ENCODE measurements around the gene TRRAP.

- TF ChIP-seq, protein P1, sequence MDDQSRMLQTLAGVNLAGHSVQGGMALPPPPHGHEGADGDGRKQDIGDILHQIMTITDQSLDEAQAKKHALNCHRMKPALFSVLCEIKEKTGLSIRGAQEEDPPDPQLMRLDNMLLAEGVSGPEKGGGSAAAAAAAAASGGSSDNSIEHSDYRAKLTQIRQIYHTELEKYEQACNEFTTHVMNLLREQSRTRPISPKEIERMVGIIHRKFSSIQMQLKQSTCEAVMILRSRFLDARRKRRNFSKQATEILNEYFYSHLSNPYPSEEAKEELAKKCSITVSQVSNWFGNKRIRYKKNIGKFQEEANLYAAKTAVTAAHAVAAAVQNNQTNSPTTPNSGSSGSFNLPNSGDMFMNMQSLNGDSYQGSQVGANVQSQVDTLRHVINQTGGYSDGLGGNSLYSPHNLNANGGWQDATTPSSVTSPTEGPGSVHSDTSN (CRISPR knock-in tag; IDR thresholded peaks at IDR 0.05): no peak
- TF ChIP-seq, protein P2, sequence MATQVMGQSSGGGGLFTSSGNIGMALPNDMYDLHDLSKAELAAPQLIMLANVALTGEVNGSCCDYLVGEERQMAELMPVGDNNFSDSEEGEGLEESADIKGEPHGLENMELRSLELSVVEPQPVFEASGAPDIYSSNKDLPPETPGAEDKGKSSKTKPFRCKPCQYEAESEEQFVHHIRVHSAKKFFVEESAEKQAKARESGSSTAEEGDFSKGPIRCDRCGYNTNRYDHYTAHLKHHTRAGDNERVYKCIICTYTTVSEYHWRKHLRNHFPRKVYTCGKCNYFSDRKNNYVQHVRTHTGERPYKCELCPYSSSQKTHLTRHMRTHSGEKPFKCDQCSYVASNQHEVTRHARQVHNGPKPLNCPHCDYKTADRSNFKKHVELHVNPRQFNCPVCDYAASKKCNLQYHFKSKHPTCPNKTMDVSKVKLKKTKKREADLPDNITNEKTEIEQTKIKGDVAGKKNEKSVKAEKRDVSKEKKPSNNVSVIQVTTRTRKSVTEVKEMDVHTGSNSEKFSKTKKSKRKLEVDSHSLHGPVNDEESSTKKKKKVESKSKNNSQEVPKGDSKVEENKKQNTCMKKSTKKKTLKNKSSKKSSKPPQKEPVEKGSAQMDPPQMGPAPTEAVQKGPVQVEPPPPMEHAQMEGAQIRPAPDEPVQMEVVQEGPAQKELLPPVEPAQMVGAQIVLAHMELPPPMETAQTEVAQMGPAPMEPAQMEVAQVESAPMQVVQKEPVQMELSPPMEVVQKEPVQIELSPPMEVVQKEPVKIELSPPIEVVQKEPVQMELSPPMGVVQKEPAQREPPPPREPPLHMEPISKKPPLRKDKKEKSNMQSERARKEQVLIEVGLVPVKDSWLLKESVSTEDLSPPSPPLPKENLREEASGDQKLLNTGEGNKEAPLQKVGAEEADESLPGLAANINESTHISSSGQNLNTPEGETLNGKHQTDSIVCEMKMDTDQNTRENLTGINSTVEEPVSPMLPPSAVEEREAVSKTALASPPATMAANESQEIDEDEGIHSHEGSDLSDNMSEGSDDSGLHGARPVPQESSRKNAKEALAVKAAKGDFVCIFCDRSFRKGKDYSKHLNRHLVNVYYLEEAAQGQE (tag by site-specific recombination; IDR thresholded peaks at IDR 0.05): no peak
- TF ChIP-seq, protein P3, sequence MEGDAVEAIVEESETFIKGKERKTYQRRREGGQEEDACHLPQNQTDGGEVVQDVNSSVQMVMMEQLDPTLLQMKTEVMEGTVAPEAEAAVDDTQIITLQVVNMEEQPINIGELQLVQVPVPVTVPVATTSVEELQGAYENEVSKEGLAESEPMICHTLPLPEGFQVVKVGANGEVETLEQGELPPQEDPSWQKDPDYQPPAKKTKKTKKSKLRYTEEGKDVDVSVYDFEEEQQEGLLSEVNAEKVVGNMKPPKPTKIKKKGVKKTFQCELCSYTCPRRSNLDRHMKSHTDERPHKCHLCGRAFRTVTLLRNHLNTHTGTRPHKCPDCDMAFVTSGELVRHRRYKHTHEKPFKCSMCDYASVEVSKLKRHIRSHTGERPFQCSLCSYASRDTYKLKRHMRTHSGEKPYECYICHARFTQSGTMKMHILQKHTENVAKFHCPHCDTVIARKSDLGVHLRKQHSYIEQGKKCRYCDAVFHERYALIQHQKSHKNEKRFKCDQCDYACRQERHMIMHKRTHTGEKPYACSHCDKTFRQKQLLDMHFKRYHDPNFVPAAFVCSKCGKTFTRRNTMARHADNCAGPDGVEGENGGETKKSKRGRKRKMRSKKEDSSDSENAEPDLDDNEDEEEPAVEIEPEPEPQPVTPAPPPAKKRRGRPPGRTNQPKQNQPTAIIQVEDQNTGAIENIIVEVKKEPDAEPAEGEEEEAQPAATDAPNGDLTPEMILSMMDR (tag by site-specific recombination; IDR thresholded peaks at IDR 0.05): no peak
- TF ChIP-seq SALL2 (tag by site-specific recombination; IDR thresholded peaks at IDR 0.05; ENCODE audit: borderline replicate concordance): no peak
- no peak for TF ChIP-seq ZBTB21 (tag by site-specific recombination; IDR thresholded peaks at IDR 0.05)
- no peak for TF ChIP-seq EGR2 (tag by site-specific recombination; IDR thresholded peaks at IDR 0.05; ENCODE audit: low read depth)
- TF ChIP-seq ZNF302 (tag by site-specific recombination; IDR thresholded peaks at IDR 0.05; ENCODE audit: low read depth): no peak
- TF ChIP-seq ZNF157 (tag by site-specific recombination; IDR thresholded peaks at IDR 0.05): no peak
- no peak for TF ChIP-seq ZFP37 (tag by site-specific recombination; IDR thresholded peaks at IDR 0.05)
- TF ChIP-seq KLF16 (tag by site-specific recombination; IDR thresholded peaks at IDR 0.05): no peak
Measured at GRCh38 chr7:98976396-98977185, 98.3 kb downstream of the TRRAP start.

All from HEK293 (cell line).